AG04449 (cell line): ENCODE results near the gene CD164L2.
"Not testable (repeated sequence)": the region's sequence is repeated elsewhere in the genome, so short reads cannot be mapped to it uniquely, and the experiment has no call there.

Experiments used
- CTCF ChIA-PET: fragments of 350-600 bp; formaldehyde crosslinking; extraction: SDS; loops from one replicate; lab custom pipeline; 2021; ENCODE audit warnings: antibody characterized with exemption; lab: Yijun Ruan, JAX
- POLR2A ChIA-PET: fragments of 400-600, 350-600 bp; formaldehyde crosslinking; extraction: SDS; loops from one replicate; lab custom pipeline; 2020; ENCODE audit warnings: antibody characterized with exemption, inconsistent platforms; lab: Yijun Ruan, JAX
- DNase-seq: peaks from one replicate; pipeline ENCODE4 v3.0.0-alpha.2; 2010; ENCODE audit warnings: low read depth, low spot score
- H3K4me3 ChIP-seq: 2 replicates; pipeline ENCODE4 v1.5.1; 2011; ENCODE audit warnings: low read depth, mild to moderate bottlenecking, control low read depth, low read length
- CTCF ChIP-seq: IDR thresholded peaks from one replicate; pipeline ENCODE4 v1.5.1; 2011; ENCODE audit warnings: mild to moderate bottlenecking, moderate library complexity, low read length, control low read depth, inconsistent platforms; ENCODE audit not compliant: insufficient read depth; ENCODE audit errors: missing control alignments

Gene CD164L2

GRCh38 chr1:27383039-27383605, at the start of gene CD164L2:
TSS of gene CD164L2 (minus strand) at chr1:27383333. CDS start at chr1:27383239, 94 bp downstream.
- no peak for TF ChIP-seq CTCF
- H3K4me3 ChIP-seq, result no peak within 1 kb of the TSS
- POLR2A ChIA-PET, result no interaction called here
- CTCF ChIA-PET, result interaction anchor here (0.8 to 15.9 kb wide), 10 partner anchors 8 to 339 kb away, joined by 3 to 442 read pairs (median 4); partner anchors contain the start of gene MAP3K6
- DNase-seq, result no peak

- POLR2A ChIA-PET, H3K4me3 ChIP-seq, DNase-seq: not testable (repeated sequence)
- CTCF ChIA-PET, result interaction anchor here (2.4 kb wide), 1 partner anchor 16 kb away, joined by 10 read pairs; no protein-coding TSS in a partner anchor
These were observed 49.6 kb upstream of the CD164L2 start for GRCh38 chr1:27432725-27433124.

GRCh38 chr1:27431601-27431940, 48.4 kb upstream of the CD164L2 start:
- DNase-seq, result no peak
- POLR2A ChIA-PET, result no interaction called here
- CTCF ChIA-PET, result no interaction called here
- TF ChIP-seq CTCF, result no peak
- H3K4me3 ChIP-seq, result no peak overlapping the region

GRCh38 chr1:27430903-27431600, 47.9 kb upstream of the CD164L2 start:
- CTCF ChIA-PET, result interaction anchor here (1.6 to 2.2 kb wide), 2 partner anchors 10 to 175 kb away, joined by 3 to 8 read pairs; no protein-coding TSS in a partner anchor
- TF ChIP-seq CTCF, result no peak
- DNase-seq, result no peak
- POLR2A ChIA-PET, result no interaction called here
- no peak overlapping the region for H3K4me3 ChIP-seq

- ChIA-PET POLR2A (interaction anchor here (0.5 kb wide), 1 partner anchor 13 kb away, joined by 3 read pairs; no protein-coding TSS in a partner anchor), CTCF (interaction anchor here (0.7 to 3.2 kb wide), 8 partner anchors 10 to 219 kb away, joined by 3 to 12 read pairs (median 6); no protein-coding TSS in a partner anchor)
- TF ChIP-seq CTCF, result no peak
- DNase-seq, result no peak
- H3K4me3 ChIP-seq, result no peak overlapping the region
These were observed 45.9 kb upstream of the CD164L2 start for GRCh38 chr1:27429029-27429425.

GRCh38 chr1:27428316-27429028, 45.3 kb upstream of the CD164L2 start:
- POLR2A ChIA-PET, result interaction anchor here (0.5 kb wide), 1 partner anchor 13 kb away, joined by 3 read pairs; no protein-coding TSS in a partner anchor
- no peak for DNase-seq
- TF ChIP-seq CTCF, result no peak
- CTCF ChIA-PET, result interaction anchor here (0.7 to 3.2 kb wide), 8 partner anchors 10 to 219 kb away, joined by 3 to 12 read pairs (median 6); no protein-coding TSS in a partner anchor
- no peak overlapping the region for H3K4me3 ChIP-seq
